ENCODE measurements around the gene MT1F. TPM values are rescaled to one million over a fixed set of nuclear protein-coding genes. Genes with fewer than 3 reads are reported as not detected.

The MT1F gene
- total and polyA plus RNA-seq, 2 donors (not counting 1 experiment from before 2014, with no cell fraction given): 2.1 to 3.2 TPM

DNA sequence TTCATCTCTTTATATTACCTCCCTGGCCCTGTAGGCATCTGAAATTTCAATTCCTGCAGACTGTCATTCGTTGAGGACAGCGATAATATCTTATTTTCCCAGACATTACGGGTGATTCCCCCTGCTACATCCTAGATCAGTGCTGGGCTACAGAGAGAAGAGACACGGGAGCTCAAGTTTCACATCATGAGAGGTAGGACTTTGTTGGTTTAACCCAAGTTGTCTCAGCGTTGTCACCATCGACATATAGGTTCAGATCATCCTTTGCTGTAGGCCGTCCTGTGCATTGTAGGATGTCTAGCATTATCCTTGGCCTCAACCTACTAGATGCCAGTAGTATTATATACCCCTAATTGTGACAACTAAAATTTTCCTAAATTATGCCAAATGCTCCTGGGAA is 43.8 kb downstream of the MT1F start:
- H3K9me3 ChIP-seq (ENCODE audit: control insufficient read depth, insufficient read depth, low read depth, low read length): no peaks in the 10 kb centered on the region
- no peaks in the 10 kb centered on the region for H4K20me1 ChIP-seq (ENCODE audit: control insufficient read depth, extremely low read depth, insufficient read depth, low read length)
- H3K9ac ChIP-seq (ENCODE audit: insufficient read depth, low read length): no peak overlapping the region
- H3K79me2 ChIP-seq (ENCODE audit: control insufficient read depth, insufficient read depth, low read length): no peaks in the 10 kb centered on the region
- peak overlapping the region; percentile 62 for H2AFZ ChIP-seq (ENCODE audit: low read length)
- H3K4me2 ChIP-seq (ENCODE audit: extremely low read depth, insufficient read depth, low read length): no peak overlapping the region
- no peak overlapping the region for H3K27ac ChIP-seq (ENCODE audit: insufficient read depth, low read length)
- no peak overlapping the region for H3K4me3 ChIP-seq (replicated peaks in 1 of 4; ENCODE audit: control extremely low read depth in 1 of 4, insufficient read depth in 1 of 4, low read depth in 3 of 4, low read length in 4 of 4)
- H3K4me1 ChIP-seq (ENCODE audit: control insufficient read depth, extremely low read depth, insufficient read depth, low read length): peaks cover 4% of the 10 kb centered on the region
- TF ChIP-seq EZH2 (IDR thresholded peaks at IDR 0.05; ENCODE audit: low read length, missing control alignments): no peak
- TF ChIP-seq, protein P1, sequence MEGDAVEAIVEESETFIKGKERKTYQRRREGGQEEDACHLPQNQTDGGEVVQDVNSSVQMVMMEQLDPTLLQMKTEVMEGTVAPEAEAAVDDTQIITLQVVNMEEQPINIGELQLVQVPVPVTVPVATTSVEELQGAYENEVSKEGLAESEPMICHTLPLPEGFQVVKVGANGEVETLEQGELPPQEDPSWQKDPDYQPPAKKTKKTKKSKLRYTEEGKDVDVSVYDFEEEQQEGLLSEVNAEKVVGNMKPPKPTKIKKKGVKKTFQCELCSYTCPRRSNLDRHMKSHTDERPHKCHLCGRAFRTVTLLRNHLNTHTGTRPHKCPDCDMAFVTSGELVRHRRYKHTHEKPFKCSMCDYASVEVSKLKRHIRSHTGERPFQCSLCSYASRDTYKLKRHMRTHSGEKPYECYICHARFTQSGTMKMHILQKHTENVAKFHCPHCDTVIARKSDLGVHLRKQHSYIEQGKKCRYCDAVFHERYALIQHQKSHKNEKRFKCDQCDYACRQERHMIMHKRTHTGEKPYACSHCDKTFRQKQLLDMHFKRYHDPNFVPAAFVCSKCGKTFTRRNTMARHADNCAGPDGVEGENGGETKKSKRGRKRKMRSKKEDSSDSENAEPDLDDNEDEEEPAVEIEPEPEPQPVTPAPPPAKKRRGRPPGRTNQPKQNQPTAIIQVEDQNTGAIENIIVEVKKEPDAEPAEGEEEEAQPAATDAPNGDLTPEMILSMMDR (conservative IDR thresholded peaks at IDR 0.05 in 1 of 2, IDR thresholded peaks at IDR 0.05 in 1 of 2; ENCODE audit: low read depth in 1 of 2, low read length in 2 of 2): no peak
- no peak for DNase-seq (ENCODE audit: low read depth in 2 of 2)
- H3K36me3 ChIP-seq (ENCODE audit: control insufficient read depth, insufficient read depth, low read length): no peaks in the 10 kb centered on the region
- no peaks in the 10 kb centered on the region for H3K27me3 ChIP-seq (ENCODE audit: control insufficient read depth, insufficient read depth, low read length)

DNA sequence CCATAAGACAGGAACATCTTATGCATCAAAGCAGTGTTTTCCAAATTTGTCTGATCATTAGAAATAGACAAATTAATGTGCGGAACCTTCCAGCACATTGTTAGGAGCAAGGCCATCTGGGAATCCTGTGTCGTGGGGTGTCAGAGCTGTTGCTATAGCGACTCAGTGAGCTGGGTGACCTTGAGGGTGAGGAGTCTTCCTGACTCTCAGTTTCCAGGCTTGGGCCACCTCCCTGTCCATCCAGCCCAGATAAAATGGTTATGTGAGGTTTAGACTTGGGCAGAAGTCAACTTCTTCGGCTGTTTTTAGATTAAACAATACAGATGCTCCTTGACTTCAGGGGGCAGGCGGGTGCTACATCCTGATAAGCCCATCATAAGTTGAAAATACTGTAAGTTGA is 45.1 kb downstream of the MT1F start:
- Histone ChIP-seq H3K9me3 (ENCODE audit: control insufficient read depth, insufficient read depth, low read depth, low read length) (no peaks in the 10 kb centered on the region), H3K27ac (ENCODE audit: insufficient read depth, low read length) (no peak overlapping the region), H3K27me3 (ENCODE audit: control insufficient read depth, insufficient read depth, low read length) (no peaks in the 10 kb centered on the region), H2AFZ (ENCODE audit: low read length) (peak overlapping the region; percentile 64), H4K20me1 (ENCODE audit: control insufficient read depth, extremely low read depth, insufficient read depth, low read length) (no peaks in the 10 kb centered on the region), H3K9ac (ENCODE audit: insufficient read depth, low read length) (no peak overlapping the region), H3K79me2 (ENCODE audit: control insufficient read depth, insufficient read depth, low read length) (no peaks in the 10 kb centered on the region), H3K4me1 (ENCODE audit: control insufficient read depth, extremely low read depth, insufficient read depth, low read length) (peaks cover 4% of the 10 kb centered on the region), H3K4me3 (replicated peaks in 1 of 4; ENCODE audit: control extremely low read depth in 1 of 4, insufficient read depth in 1 of 4, low read depth in 3 of 4, low read length in 4 of 4) (no peak overlapping the region), H3K4me2 (ENCODE audit: extremely low read depth, insufficient read depth, low read length) (no peak overlapping the region), H3K36me3 (ENCODE audit: control insufficient read depth, insufficient read depth, low read length) (no peaks in the 10 kb centered on the region)
- no peak for DNase-seq (ENCODE audit: low read depth in 2 of 2)
- TF ChIP-seq EZH2 (IDR thresholded peaks at IDR 0.05; ENCODE audit: low read length, missing control alignments): no peak
- TF ChIP-seq, protein P1 (conservative IDR thresholded peaks at IDR 0.05 in 1 of 2, IDR thresholded peaks at IDR 0.05 in 1 of 2; ENCODE audit: low read depth in 1 of 2, low read length in 2 of 2): no peak

Other genes starting within 250 kb of the MT1F start
- 350 and 413 TPM in 2 replicates for gene AMFR, start 232.4 kb upstream of the MT1F start, total RNA-seq
- 75.9 and 76.1 TPM in 2 replicates for gene AMFR, start 232.4 kb upstream of the MT1F start, polyA plus RNA-seq
- gene NUDT21, start 206.6 kb upstream of the MT1F start, total RNA-seq: 64.2 and 69.9 TPM in 2 replicates
- gene NUDT21, start 206.6 kb upstream of the MT1F start, polyA plus RNA-seq: 132 and 136 TPM in 2 replicates
- 54.7 and 55.0 TPM in 2 replicates for gene OGFOD1, start 206.4 kb upstream of the MT1F start, total RNA-seq
- gene OGFOD1, start 206.4 kb upstream of the MT1F start, polyA plus RNA-seq: 101 and 110 TPM in 2 replicates
- gene BBS2, start 137.9 kb upstream of the MT1F start, total RNA-seq: 76.3 and 84.9 TPM in 2 replicates
- 42.5 and 59.9 TPM in 2 replicates for gene BBS2, start 137.9 kb upstream of the MT1F start, polyA plus RNA-seq
- gene MT4, start 92.9 kb upstream of the MT1F start, total RNA-seq: not detected in 2 replicates
- gene MT4, start 92.9 kb upstream of the MT1F start, polyA plus RNA-seq: not detected in 2 replicates
- not detected in 2 replicates for gene MT3, start 68.4 kb upstream of the MT1F start, total RNA-seq
- not detected in 2 replicates for gene MT3, start 68.4 kb upstream of the MT1F start, polyA plus RNA-seq
- gene MT2A, start 49.4 kb upstream of the MT1F start, total RNA-seq: 76.5 and 113 TPM in 2 replicates
- 49.2 and 225 TPM in 2 replicates for gene MT2A, start 49.4 kb upstream of the MT1F start, polyA plus RNA-seq
- gene MT1E, start 32.2 kb upstream of the MT1F start, total RNA-seq: 251 and 390 TPM in 2 replicates
- gene MT1E, start 32.2 kb upstream of the MT1F start, polyA plus RNA-seq: 465 and 572 TPM in 2 replicates
- 18.5 and 58.8 TPM in 2 replicates for gene MT1M, start 25.3 kb upstream of the MT1F start, total RNA-seq
- gene MT1M, start 25.3 kb upstream of the MT1F start, polyA plus RNA-seq: 6.9 and 8.5 TPM in 2 replicates
- gene MT1A, start 19.3 kb upstream of the MT1F start, total RNA-seq: 2.3 and 5.3 TPM in 2 replicates
- gene MT1A, start 19.3 kb upstream of the MT1F start, polyA plus RNA-seq: 2.9 and 4.8 TPM in 2 replicates
- gene MT1B, start 6.1 kb upstream of the MT1F start, total RNA-seq: not detected in 2 replicates
- gene MT1B, start 6.1 kb upstream of the MT1F start, polyA plus RNA-seq: not detected in 2 replicates
- gene MT1G, start 10.1 kb downstream of the MT1F start, total RNA-seq: 11.6 and 16.4 TPM in 2 replicates
- 5.7 and 9.1 TPM in 2 replicates for gene MT1G, start 10.1 kb downstream of the MT1F start, polyA plus RNA-seq
- not detected in 2 replicates for gene MT1H, start 11.9 kb downstream of the MT1F start, total RNA-seq
- not detected in 2 replicates for gene MT1H, start 11.9 kb downstream of the MT1F start, polyA plus RNA-seq
- 86.8 and 137 TPM in 2 replicates for gene MT1X, start 24.5 kb downstream of the MT1F start, total RNA-seq
- gene MT1X, start 24.5 kb downstream of the MT1F start, polyA plus RNA-seq: 137 and 242 TPM in 2 replicates
- gene NUP93, start 72.2 kb downstream of the MT1F start, total RNA-seq: 36.7 and 42.9 TPM in 2 replicates
- gene NUP93, start 72.2 kb downstream of the MT1F start, polyA plus RNA-seq: 37.6 and 61.0 TPM in 2 replicates
- gene SLC12A3, start 207.2 kb downstream of the MT1F start, total RNA-seq: not detected in 2 replicates
- gene SLC12A3, start 207.2 kb downstream of the MT1F start, polyA plus RNA-seq: not detected in 2 replicates

Measured in fibroblast of lung (primary cell).